Neural progenitor cell (in vitro differentiated cells): Measurements from ENCODE around the gene RASA1. TPM values are rescaled to one million over a fixed set of nuclear protein-coding genes. Genes with fewer than 3 reads are reported as not detected.
"Not testable (repeated sequence)": the region's sequence is repeated elsewhere in the genome, so short reads cannot be mapped to it uniquely, and the experiment has no call there.

Source experiments
- DNase-seq: peaks from one replicate; pipeline ENCODE4 v3.0.0-alpha.2; 2016; ENCODE audit warnings: low spot score
- H2AFZ ChIP-seq: fragments of 200-600 bp; sonication (generic); replicated peaks from 2 replicates; pipeline ENCODE4 v1.6.1; 2016; ENCODE audit warnings: antibody characterized with exemption
- H3F3A ChIP-seq: fragments of 200-600 bp; sonication (generic); 2 replicates; pipeline ENCODE4 v1.6.1; 2016; ENCODE audit warnings: antibody characterized with exemption, low read depth
- H3K27ac ChIP-seq: fragments of 200-600 bp; sonication (generic); 2 replicates; pipeline ENCODE4 v1.5.1; 2016; ENCODE audit warnings: mild to moderate bottlenecking
- H3K27me3 ChIP-seq: fragments of 200-600 bp; sonication (generic); 2 replicates; pipeline ENCODE4 v1.6.1; 2016; ENCODE audit warnings: mild to moderate bottlenecking, moderate library complexity
- H3K36me3 ChIP-seq: fragments of 200-600 bp; sonication (generic); 2 replicates; pipeline ENCODE4 v1.5.1; 2016
- H3K4me1 ChIP-seq: fragments of 200-600 bp; sonication (generic); 2 replicates; pipeline ENCODE4 v1.6.1; 2016; ENCODE audit warnings: mixed run types
- H3K4me2 ChIP-seq: fragments of 200-600 bp; sonication (generic); 2 replicates; pipeline ENCODE4 v1.6.1; 2016
- H3K4me3 ChIP-seq: fragments of 200-600 bp; sonication (generic); 2 replicates; pipeline ENCODE4 v1.5.1; 2016
- H3K79me2 ChIP-seq: fragments of 200-600 bp; sonication (generic); 2 replicates; pipeline ENCODE4 v1.6.1; 2016; ENCODE audit warnings: low read depth
- H3K9ac ChIP-seq: fragments of 200-600 bp; sonication (generic); 2 replicates; pipeline ENCODE4 v1.6.1; 2016
- H3K9me3 ChIP-seq: fragments of 200-600 bp; sonication (generic); 2 replicates; pipeline ENCODE4 v1.5.1; 2016; ENCODE audit warnings: low read depth
- H4K20me1 ChIP-seq: fragments of 200-600 bp; sonication (generic); 2 replicates; pipeline ENCODE4 v1.6.1; 2016; ENCODE audit warnings: low read depth
- H3K27ac Mint-ChIP-seq: 3 replicates; pipeline ENCODE4 v1.8.0; 2021; ENCODE audit warnings: mixed read lengths
- H3K27me3 Mint-ChIP-seq: 2 replicates; pipeline ENCODE4 v1.8.0; 2022; ENCODE audit warnings: low read depth, mild to moderate bottlenecking, inconsistent platforms, moderate library complexity, mixed read lengths; ENCODE audit not compliant: insufficient read depth
- H3K36me3 Mint-ChIP-seq: 3 replicates; pipeline ENCODE4 v1.8.0; 2021; ENCODE audit warnings: mixed read lengths
- H3K4me1 Mint-ChIP-seq: 3 replicates; pipeline ENCODE4 v1.8.0; 2021; ENCODE audit warnings: mixed read lengths
- H3K4me3 Mint-ChIP-seq: 3 replicates; pipeline ENCODE4 v1.8.0; 2021; ENCODE audit warnings: mild to moderate bottlenecking, moderate library complexity, mixed read lengths
- H3K9me3 Mint-ChIP-seq: 3 replicates; pipeline ENCODE4 v1.8.0; 2020; ENCODE audit warnings: mixed read lengths
- EZH2 ChIP-seq: fragments of 200-600 bp; sonication (generic); IDR thresholded peaks from 2 replicates; pipeline ENCODE4 v1.6.1; 2017; ENCODE audit warnings: antibody characterized with exemption, mild to moderate bottlenecking, moderate library complexity
- EZH2phosphoT487 ChIP-seq: fragments of 200-600 bp; sonication (generic); IDR thresholded peaks from 2 replicates; pipeline ENCODE4 v1.6.1; 2017; ENCODE audit warnings: antibody characterized with exemption
- total RNA-seq: library from RNA; depleted of rRNA; stranded (reverse); fragments of >200 nt; gene quantifications from 2 replicates; pipeline ENCODE4 v1.2.3, GENCODE V29; 2015; ENCODE audit warnings: low replicate concordance
- TF ChIP-seq, protein P1 (sequence below): fragments of 200-600 bp; sonication (generic); IDR thresholded peaks from 2 replicates; pipeline ENCODE4 v1.5.1; 2017; ENCODE audit warnings: antibody characterized with exemption, mild to moderate bottlenecking

Gene RASA1
- total RNA-seq, 1 donor from 2014 or later, result 60.9 TPM

- TF ChIP-seq EZH2, result no peak
- no peak for TF ChIP-seq EZH2phosphoT487
- TF ChIP-seq, protein P1, sequence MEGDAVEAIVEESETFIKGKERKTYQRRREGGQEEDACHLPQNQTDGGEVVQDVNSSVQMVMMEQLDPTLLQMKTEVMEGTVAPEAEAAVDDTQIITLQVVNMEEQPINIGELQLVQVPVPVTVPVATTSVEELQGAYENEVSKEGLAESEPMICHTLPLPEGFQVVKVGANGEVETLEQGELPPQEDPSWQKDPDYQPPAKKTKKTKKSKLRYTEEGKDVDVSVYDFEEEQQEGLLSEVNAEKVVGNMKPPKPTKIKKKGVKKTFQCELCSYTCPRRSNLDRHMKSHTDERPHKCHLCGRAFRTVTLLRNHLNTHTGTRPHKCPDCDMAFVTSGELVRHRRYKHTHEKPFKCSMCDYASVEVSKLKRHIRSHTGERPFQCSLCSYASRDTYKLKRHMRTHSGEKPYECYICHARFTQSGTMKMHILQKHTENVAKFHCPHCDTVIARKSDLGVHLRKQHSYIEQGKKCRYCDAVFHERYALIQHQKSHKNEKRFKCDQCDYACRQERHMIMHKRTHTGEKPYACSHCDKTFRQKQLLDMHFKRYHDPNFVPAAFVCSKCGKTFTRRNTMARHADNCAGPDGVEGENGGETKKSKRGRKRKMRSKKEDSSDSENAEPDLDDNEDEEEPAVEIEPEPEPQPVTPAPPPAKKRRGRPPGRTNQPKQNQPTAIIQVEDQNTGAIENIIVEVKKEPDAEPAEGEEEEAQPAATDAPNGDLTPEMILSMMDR, result no peak
- H3K4me2 ChIP-seq, result no peak overlapping the region
- no peak overlapping the region for H3K9ac ChIP-seq
- no peaks in the 10 kb centered on the region for H3F3A ChIP-seq
- Mint-ChIP-seq H3K9me3 (peaks cover 9% of the 10 kb centered on the region), H3K27ac (no peak overlapping the region), H3K4me3 (no peak overlapping the region), H3K36me3 (peaks cover 41% of the 10 kb centered on the region), H3K4me1 (no peaks in the 10 kb centered on the region), H3K27me3 (peaks cover 2% of the 10 kb centered on the region)
- no peaks in the 10 kb centered on the region for H3K27me3 ChIP-seq
- no peak overlapping the region for H3K27ac ChIP-seq
- H3K4me1 ChIP-seq, result no peaks in the 10 kb centered on the region
- H3K9me3 ChIP-seq, result no peaks in the 10 kb centered on the region
- H3K79me2 ChIP-seq, result peaks cover 86% of the 10 kb centered on the region
- H4K20me1 ChIP-seq, result peaks cover 3% of the 10 kb centered on the region
- DNase-seq, result no peak
- H3K36me3 ChIP-seq, result peaks cover 16% of the 10 kb centered on the region
- H2AFZ ChIP-seq, result no peak overlapping the region
- H3K4me3 ChIP-seq, result no peak overlapping the region
These were observed 34.4 kb downstream of the RASA1 start for GRCh38 chr5:87302061-87302460.

DNA sequence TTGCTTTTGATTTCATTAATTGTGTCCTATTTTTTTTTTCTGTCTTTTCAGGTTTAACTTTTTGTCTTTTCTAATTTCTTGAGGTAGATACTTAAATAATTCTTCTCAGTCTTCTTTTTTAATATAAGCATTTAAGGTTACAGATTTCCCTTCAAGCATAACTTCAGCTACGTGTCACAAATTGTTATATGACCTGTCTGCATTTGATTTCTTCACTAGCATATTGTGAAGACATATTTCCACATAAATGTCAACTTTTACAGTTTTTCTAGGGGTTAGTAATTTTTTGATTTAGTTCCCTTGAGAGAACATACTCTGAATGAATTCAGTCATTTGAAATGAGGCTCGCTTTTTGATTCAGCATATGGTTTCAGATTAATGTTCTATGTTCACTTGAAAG, 35.6 kb downstream of the RASA1 start:
- H3K4me3 Mint-ChIP-seq, result no peak overlapping the region
- peaks cover 3% of the 10 kb centered on the region for H4K20me1 ChIP-seq

GRCh38 chr5:87306090-87306489, 38.4 kb downstream of the RASA1 start:
- H3K36me3 Mint-ChIP-seq, result peaks cover 41% of the 10 kb centered on the region
- H3K4me3 ChIP-seq, H3K27ac ChIP-seq, H3K27ac Mint-ChIP-seq, H3K4me1 Mint-ChIP-seq, H3K9me3 ChIP-seq, H3F3A ChIP-seq, DNase-seq, H3K4me3 Mint-ChIP-seq, H3K4me2 ChIP-seq, H4K20me1 ChIP-seq, H3K9me3 Mint-ChIP-seq, H3K27me3 Mint-ChIP-seq, H3K9ac ChIP-seq, H3K27me3 ChIP-seq, H2AFZ ChIP-seq: not testable (repeated sequence)
- Histone ChIP-seq H3K79me2 (peaks cover 86% of the 10 kb centered on the region), H3K36me3 (peaks cover 16% of the 10 kb centered on the region), H3K4me1 (peaks cover 11% of the 10 kb centered on the region)

More for the DNA sequence above, 35.6 kb downstream of the RASA1 start:
- H3K36me3 ChIP-seq, result peaks cover 16% of the 10 kb centered on the region
- Mint-ChIP-seq H3K36me3 (peaks cover 41% of the 10 kb centered on the region), H3K27ac (no peak overlapping the region), H3K4me1 (no peaks in the 10 kb centered on the region), H3K9me3 (peaks cover 7% of the 10 kb centered on the region), H3K27me3 (peaks cover 2% of the 10 kb centered on the region)
- H3K4me3 ChIP-seq, result no peak overlapping the region
- no peak for TF ChIP-seq EZH2phosphoT487
- TF ChIP-seq, protein P1, result no peak
- no peak for TF ChIP-seq EZH2
- no peaks in the 10 kb centered on the region for H3K9me3 ChIP-seq
- no peaks in the 10 kb centered on the region for H3F3A ChIP-seq
- no peak overlapping the region for H3K27ac ChIP-seq
- H3K9ac ChIP-seq, result no peak overlapping the region
- peaks cover 86% of the 10 kb centered on the region for H3K79me2 ChIP-seq
- no peak for DNase-seq
- no peak overlapping the region for H2AFZ ChIP-seq
- no peaks in the 10 kb centered on the region for H3K27me3 ChIP-seq
- H3K4me2 ChIP-seq, result no peak overlapping the region
- H3K4me1 ChIP-seq, result no peaks in the 10 kb centered on the region

GRCh38 chr5:87307796-87308423, 40.2 kb downstream of the RASA1 start:
- Histone ChIP-seq H3K27ac (peak overlapping the region; percentile 51), H3K27me3 (no peaks in the 10 kb centered on the region), H3K4me1 (peaks cover 16% of the 10 kb centered on the region), H3K9me3 (no peaks in the 10 kb centered on the region), H3K4me3 (no peak overlapping the region), H3K36me3 (peaks cover 16% of the 10 kb centered on the region), H3K79me2 (peaks cover 85% of the 10 kb centered on the region), H3K4me2 (no peak overlapping the region), H2AFZ (no peak overlapping the region), H3K9ac (no peak overlapping the region), H4K20me1 (peaks cover 11% of the 10 kb centered on the region), H3F3A (no peaks in the 10 kb centered on the region)
- Mint-ChIP-seq H3K4me1 (no peaks in the 10 kb centered on the region), H3K27me3 (no peaks in the 10 kb centered on the region), H3K9me3 (peaks cover 7% of the 10 kb centered on the region), H3K36me3 (peaks cover 37% of the 10 kb centered on the region), H3K4me3 (no peak overlapping the region), H3K27ac (no peak overlapping the region)
- TF ChIP-seq EZH2phosphoT487, result no peak
- TF ChIP-seq, protein P1, result no peak
- TF ChIP-seq EZH2, result no peak
- no peak for DNase-seq
